Renal pelvis (tissue), 4 donors: ENCODE data around the gene H2BK1. TPM values are rescaled to one million over a fixed set of nuclear protein-coding genes. Genes with fewer than 3 reads are reported as not detected.

Experiments
- DNase-seq: peaks from one replicate; pipeline ENCODE4 v3.0.0-alpha.2; 2013
- polyA plus RNA-seq, 3 donors: library from polyadenylated mRNA; unstranded; fragments of 120-200 nt; gene quantifications; one replicate each; pipeline ENCODE4 v1.2.1, GENCODE V29; 2013; ENCODE audit not compliant: insufficient read length in 3 of 3

H2BK1 gene
- polyA plus RNA-seq, 3 donors: not detected

DNA sequence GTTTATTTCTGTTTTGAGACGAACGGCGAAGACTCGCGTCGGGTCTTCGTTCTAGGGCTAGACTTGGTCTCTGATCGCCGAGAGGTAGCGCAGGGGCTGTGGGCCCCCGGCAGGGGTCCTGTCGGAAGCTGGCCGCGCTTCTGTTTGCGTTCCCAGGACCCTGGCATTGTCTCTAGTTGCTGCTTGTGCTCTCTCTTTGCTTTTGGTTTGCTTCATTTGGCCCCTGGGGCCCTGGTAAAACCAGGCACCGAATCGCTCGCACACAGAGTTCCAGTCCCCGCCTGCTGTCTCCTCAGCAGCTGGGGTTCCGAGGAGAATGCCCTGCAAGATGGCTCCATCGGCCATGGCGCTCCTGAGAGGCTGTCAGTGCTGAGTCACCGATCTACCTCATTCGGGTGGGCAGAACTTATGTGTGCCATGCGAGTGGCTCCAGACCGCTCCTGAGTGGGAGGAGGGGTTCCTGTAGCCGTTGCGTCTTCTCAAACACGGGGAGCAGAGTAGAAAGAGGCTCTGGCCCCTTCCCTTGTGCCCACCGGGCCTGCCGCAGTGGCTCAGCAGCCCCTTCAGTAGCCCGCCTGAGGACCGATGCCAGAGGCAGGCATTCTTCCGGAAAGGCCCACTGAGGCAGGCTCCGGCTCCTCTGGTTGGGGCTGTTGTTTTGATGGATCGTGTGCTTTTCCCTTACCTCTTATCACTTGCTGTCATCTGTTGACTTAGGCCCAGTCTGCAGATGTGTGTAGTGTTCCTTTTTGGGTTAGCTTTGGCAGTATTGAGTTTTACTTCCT lies 22.8 kb upstream of the H2BK1 start:
- no peak for DNase-seq

DNA sequence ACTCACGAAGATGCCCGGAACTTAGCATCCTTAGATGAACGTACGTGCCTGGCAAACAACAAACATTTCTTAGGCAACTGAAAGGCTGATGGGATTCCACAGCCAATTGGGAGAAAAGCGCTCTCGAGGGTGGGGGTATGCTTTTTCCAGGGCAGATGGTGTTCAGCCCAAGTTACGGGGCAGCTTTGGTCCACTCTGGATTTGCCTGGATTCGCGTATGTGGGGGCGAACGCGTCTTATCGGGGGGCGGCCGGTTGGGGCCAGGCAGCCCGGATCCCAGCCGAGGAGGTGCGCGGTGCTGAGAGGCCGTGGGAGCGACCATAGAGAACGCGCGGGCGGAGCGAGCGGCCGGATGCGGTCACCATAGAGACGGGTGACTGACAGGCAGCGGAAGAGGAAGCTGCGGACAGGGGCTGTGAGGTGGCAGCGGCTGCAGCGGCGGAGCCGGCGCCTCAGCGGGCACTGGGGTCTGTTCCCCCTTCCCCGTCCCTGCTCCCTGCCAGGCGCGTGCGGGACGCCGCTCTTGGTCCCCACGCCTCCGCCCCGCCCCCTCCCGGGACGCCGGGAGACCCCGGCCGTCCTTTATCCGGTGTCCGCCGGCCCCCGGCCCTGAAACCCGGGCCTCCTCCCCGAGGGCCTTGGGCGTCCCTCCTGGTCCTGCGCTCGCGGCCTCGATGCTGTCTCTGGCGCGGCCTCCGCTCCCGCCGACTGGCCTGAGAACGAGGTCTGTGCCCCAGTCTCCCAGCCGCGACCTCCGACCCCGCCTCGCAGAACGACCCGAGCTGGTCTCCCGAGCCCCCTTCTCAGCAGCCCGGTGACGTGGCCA lies 22.0 kb upstream of the H2BK1 start, which contains the start of gene CHPF2:
CHPF2 (plus strand) TSS at position 393 of the 826 bp plus-strand sequence. CDS start 1,529 bp downstream, outside the sequence.
- DNase-seq: peak; percentile 85

DNA sequence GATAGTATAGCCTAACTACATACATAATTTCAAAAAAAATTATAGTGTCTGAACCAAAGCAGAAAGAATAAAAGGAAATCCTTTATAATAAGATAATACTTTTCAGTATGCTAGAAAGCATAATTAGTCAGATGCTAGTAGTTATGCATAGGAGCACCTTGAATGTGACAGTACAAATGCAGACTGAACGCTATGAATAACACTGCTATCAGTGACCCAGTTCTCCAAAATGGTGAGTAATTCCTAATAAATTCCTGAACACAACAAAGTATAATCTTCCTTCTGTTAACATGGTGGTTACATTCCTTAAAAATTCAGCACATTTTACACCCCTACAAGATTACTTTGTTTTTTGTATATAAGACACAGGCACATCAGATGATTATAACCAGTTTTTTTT lies 20.8 kb upstream of the H2BK1 start:
- no peak for DNase-seq

DNA sequence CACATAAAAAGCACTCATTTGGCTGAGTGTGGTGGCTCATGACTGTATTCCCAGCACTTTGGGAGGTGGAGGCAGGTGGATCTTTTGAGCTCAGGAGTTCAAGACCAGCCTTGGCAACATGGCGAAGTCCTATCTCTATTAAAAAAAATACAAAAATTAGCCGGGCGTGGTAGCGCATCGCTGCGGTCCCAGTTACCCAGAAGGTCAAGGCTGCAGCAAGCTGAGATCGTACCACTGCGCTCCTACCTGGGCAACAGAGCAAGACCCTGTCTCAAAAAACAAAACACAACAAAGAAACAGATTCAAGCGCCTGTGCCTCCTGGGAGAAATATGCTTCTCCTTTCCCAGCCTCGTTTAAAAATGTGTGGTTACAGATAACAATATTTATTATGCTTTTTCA lies 19.0 kb upstream of the H2BK1 start:
- DNase-seq: no peak

DNA sequence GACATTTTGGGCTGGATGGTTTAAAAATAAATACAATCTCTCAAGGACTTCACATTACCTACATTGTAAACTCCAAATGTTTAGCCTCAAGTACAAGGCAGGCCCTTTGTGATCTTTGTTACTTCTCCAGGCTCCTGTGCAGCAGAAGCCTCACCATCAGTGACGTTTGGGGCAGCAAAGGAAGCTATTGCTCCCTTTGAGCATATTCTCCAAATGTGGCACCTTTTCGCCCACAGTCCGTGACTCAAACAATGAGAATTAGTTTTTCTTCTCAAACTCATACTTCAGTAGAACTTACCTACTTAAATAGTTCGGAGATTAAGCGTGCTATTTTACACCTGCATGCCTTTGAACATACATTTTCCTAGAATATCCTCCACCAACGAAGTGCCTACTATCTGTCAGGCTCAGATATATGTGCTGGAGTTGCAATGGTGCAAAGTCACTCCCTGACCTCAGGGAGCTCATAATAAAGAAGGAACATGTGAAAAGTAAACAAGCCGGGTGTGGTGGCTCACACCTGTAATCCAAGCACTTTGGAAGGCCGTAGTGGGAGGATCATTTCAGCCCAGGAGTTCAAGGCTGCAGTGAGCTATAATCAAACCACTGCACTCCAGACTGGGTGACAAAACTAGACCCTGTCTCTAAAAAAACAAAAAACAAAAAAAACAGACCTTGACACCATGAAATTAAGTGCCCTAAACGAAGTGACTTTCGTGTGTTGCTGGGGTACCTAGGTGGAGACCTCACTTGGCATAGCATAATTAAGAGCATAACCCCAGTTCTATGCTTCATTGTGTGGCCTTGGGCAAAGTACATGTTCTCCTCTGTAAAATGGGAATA lies 18.0 kb upstream of the H2BK1 start:
- DNase-seq: no peak

DNA sequence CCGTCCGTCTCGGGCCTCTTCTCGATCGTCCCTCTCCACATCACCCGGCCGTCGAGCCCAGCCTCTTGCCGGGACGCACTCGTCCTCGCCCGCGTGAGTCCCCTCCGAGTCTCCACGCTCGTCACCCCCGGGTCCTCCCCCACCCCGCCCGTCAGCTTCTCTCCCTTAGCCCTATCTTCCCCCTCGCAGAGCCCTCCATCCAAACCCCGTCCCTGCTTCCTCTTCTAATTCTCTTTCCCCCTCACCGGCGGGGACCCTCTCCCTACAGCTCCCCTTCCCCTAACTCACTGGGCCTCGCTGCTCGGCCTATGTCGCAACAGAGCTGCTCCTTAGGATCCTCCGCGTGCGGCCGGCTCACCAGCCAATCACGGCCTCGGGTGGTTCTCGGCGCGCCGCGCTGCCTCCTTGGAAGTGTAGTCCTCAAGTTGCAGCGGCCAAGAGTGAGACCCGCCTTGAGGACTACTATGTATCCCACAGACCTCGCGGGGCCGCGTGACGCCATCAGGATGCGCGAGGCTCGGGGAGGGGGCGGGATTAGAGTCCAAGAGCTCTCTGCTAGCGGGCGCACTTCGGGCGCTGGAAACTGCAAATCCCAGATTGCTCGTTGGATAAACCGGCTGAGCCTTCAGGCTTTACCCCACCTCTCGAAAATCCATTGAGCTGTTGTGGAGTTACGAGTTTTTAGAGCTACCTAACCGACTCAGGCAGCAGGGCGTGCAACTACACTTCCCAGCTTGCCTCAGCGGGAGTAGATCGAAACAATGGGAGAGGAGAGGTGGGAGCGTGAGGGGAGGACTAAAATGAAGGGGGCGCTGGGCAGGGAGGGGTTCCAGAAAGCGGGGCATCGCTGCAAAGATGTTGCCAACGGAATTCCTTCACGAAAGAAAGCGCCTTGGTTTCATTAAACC lies 16.8 kb upstream of the H2BK1 start, which contains the start of gene ABCF2:
ABCF2 (minus strand) TSS at position 331 of the 908 bp plus-strand sequence. CDS start 747 bp downstream, outside the sequence.
- DNase-seq: peak; percentile 99

DNA sequence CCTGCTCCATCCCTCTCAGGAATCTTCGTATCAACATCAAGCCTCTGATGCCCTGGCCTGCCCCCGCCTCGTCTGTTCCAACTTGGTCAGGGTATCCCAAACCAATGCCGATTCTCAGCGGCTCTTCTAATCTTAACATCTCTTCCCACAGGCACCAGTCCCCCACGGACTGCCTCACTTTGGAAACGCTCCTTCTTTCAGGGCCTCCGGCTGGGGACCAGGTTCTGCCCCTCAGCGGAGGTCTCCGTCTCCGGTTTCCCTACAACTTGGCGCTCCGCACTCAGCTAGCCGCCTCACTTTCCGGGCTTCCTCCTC lies 16.2 kb upstream of the H2BK1 start:
- DNase-seq: no peak

DNA sequence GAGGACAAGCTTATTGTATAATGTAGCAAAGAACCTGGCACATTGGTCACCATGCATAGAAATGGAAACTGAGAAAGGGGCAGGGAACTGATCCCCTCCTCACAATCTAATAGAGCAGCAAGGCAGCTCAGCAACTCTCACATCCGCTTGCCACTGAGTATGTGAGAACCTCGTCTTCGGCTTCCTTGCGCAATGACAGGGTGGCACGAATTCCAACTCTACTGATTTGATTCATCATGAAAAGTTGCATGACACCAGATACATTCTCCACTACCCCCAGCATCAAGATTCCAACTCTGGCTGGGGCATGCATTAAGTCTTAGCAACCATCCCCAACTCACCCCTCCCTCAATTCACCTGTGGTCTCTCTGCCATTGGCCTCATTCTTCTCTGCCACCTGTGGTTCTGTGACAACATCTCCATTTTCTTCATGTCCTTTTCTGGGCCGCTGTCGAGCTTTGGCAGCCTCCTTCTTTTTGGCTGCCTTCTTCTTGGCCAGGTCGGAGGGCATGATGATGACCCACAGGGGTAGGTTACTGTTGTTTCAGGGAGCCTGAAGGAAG lies 15.7 kb upstream of the H2BK1 start:
- no peak for DNase-seq

DNA sequence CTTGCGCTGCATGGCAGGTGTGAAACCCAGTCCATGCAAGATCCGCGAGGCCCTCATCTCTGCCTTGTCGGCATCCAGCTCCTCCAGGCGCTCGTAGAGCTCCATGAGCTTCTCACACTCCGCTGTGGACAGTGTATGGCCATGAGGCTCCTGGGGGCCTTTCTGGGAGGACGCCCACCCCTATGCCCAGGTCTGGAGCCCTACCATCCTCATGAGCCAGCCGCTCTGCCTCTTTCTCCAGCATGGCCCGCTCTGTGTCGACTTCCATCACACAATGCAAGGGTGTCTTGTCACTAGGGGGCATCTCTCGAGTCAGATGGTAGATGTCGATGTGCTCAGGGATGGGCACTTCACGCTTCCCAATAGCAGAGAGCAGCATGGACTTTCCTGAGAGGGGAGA lies 13.4 kb upstream of the H2BK1 start:
- no peak for DNase-seq

DNA sequence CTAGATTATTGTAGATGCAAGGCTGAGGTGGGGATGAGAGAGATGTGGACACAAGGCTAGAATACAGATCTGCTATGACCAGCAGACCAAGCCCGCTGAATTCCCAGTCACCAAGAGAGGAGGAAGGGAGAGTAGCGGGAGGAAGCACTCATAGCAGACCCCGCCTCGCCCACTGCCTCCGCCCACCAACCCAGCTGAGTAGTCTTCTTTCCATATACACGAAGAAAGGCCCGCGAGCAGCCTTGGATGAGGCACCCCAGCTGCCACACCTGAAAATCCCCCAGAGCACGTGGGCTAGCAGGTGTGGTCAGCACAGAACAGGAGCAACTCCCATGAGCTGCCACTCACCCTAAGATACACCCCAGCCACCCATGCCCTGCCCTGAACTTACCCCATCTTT lies 7.9 kb upstream of the H2BK1 start:
- DNase-seq: no peak

DNA sequence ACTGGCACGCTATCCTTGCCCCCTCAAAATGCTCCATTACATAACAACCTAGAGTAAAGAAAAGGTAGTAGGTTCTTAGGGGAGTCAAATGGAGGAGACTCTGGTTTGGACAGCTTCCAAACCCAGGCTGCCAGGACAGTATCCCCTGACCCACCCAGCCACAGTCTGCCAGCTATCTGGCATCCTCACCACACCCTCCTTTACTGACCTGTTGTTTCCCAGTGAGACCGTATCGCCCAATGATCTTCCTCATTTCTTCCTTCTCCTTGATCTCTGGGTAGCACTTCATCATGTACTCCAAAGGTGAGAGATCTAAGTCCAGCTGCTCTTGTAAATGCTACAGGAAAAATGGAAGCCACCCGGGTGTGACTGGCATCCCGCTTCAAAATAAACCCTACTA lies 5.1 kb upstream of the H2BK1 start:
- no peak for DNase-seq

DNA sequence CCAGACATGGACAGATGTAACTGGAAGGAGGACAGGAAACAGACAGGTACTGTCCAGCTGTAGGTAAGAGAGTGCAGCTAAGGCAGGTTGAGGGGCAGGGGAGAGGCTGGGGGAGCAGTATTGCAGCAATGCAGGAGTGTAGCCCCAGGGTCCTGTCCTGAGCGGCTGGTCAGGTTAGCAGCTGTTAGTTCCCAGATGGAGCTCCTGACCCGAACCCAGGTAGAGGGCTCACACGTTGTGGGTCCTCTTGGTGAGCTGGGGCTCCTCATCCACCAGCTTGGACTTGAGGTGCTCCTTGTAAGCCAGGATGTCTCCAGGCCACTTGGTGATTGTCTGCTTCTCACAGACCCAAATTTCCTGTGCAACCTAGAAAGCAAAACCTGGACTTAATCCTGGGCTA lies 3.5 kb upstream of the H2BK1 start:
- no peak for DNase-seq

DNA sequence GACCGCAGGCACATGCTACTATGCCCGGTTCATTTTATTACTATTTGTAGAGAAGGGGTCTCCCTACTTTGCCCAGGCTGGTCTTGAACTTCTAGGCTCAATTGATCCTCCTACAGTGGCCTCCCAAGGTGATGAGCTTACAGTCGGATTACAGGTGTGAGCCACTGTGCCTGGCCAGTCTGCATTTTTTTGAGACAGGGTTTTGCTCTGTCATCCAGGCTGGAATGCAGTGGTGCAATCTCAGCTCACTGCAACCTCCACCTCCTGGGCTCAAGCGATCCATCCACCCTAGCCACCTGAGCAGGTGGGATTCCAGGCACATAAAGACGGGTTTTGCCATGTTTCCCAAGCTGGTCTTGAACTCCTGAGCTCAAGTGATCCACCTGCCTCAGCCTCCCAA lies 2.3 kb upstream of the H2BK1 start:
- no peak for DNase-seq

DNA sequence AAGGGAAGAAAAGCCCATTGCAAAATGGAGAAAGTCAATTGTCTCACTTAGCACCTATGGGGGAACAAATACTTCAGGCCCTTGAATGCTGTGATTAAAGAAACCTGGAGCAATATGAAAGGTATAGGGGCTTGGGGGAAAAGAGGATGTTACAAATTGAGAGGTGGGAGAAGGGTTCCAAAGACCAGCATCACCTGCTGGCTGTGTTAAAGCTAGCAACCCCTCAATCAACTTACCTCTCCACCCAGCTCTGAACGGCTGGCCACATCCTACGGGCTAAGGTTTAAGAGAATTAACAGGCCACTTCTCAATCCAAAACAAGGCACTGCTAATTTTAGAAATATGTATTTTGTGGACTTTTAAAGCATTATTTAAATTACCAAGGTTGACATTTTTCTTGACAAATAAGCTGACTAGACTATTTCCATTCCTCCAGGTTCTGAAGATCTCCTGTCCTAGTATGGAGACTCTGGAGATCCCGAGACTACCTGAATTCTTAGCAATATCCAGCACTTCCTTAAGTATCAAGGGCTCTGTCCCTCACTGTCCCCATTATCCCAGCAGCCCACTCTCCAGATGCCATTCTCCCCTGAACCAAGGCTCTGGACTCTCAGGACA lies 976 bp upstream of the H2BK1 start:
- no peak for DNase-seq

DNA sequence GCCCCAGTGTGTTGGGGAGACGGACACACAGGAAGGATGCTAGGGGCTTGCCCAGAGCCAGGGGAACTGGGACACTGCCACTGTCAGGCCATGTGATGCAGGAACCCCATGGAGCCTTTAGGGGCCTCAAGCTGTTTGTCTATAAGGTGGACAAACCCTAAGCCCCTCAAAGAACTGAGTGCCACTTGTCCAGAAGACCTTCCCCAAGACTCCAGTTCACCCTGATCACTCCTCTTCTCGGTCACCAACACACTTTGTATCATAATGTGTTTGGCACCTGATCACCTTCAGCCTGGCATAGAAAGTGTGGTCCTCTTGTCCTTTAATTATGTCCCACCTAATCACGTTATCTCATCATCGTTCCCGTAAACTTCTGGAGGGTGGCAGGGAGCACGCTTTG lies 700 bp downstream of the H2BK1 start:
- no peak for DNase-seq

DNA sequence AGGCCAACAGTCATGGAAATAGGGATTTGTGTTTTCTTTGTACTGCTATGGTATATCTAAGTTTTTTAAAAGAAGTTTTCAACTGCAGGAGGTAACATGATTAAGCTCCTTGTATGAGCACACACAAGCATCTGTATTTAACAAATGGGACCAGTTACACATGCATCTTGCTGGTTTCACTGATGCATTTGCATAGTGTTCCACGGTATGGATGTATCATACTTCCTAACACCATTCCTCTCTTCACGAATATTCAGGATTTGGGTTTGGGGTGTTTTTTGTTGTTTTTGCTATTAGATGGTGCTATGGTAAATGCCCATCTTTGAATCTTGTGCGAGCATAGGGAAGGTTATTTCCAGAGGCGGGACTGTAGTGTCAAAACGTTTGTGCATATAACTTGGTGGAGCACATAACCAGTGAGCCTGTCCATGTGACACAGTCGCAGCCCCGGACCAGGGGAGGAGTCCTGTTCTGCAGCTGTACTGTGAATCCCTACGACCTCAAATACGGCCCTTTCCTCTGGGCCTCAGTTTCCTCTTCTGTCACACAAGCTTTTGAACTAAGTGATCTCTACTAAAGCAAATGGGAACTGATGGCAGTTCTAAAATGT lies 1.9 kb downstream of the H2BK1 start:
- no peak for DNase-seq

DNA sequence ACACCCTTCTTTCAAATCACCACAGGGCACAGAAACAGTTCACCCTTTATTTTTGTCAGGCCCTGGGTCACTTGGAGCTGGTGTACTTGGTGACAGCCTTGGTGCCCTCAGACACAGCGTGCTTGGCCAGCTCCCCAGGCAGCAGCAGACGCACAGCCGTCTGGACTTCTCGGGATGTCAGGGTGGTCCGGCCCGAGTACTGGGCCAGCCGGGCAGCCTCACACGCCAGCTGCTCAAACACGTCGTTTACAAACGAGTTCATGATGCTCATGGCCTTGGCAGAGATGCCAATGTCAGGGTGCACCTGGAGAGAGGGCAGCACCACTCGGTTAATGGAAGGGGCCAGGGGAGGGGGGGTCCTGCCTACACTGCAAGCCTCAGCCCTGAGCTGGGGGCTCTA lies 2.5 kb downstream of the H2BK1 start:
- DNase-seq: no peak

DNA sequence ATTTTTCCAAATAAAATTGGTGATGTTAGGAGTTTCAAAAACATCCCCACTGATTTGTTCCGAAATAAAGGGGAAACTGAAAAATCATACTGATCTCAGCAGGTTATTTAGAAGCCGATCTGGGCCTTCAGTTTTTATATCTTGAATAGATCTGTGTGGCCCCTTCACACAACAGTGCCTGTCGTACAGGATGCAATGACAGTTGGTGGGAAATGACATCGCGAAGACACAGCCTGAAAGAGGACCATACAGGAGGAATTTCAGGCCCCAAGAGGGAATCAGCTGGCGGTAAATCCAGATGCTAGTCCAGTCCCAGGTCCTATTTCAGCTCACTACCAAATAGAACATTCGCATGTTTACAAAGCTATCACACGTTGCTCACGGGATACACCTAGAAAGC lies 3.0 kb downstream of the H2BK1 start:
- no peak for DNase-seq

DNA sequence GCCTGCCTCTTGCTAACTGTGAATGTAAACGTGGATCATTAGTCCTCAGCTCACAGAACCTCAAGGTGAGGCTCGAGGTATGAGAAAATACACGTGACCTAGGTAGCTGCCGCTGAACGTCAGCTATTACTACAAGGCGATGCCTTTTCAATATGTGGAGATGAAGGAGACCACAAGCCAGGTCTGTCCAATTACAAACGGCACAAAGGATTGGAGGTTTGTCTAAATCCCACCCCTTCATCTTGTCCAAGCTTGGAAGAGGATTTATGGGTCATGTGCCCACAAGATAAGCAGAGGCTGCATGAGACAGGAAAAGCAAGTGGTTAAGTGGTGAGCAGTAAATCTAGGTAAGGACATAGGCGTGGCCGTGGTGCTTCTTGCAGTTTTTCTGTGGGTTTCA lies 3.4 kb downstream of the H2BK1 start:
- DNase-seq: no peak

DNA sequence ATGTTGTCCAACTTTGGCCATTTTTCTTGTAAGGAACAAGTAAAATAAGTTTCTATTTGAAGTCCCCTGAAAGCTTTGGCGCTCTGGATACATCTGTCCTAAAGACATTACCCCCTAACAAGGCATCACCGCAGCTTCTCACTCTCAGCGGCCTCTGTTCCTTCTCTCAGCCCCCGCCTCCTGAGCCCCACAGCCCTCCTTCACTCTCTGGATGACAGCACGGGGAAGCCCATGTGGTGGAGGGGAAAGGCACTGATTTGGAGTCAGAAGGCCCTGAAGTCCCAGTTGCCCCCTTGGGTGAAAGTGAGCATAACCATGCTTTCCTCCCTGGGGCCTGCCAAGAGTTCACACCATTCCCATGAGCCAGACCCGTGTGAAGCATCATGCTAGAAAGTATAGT lies 4.6 kb downstream of the H2BK1 start:
- DNase-seq: no peak
